ENCODE data around the gene YDJC.
"Not testable (repeated sequence)": the region's sequence is repeated elsewhere in the genome, so short reads cannot be mapped to it uniquely, and the experiment has no call there.

Gene YDJC, protein sequence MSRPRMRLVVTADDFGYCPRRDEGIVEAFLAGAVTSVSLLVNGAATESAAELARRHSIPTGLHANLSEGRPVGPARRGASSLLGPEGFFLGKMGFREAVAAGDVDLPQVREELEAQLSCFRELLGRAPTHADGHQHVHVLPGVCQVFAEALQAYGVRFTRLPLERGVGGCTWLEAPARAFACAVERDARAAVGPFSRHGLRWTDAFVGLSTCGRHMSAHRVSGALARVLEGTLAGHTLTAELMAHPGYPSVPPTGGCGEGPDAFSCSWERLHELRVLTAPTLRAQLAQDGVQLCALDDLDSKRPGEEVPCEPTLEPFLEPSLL

GRCh38 chr22:21629255-21630149 lies at the start of gene YDJC:
Gene YDJC (minus strand): TSS chr22:21630022. CDS start chr22:21630014, 8 bp downstream.
- H3K4me3 ChIP-seq (ENCODE audit: low read length) = peak within 1 kb of the TSS; percentile 81
- DNase-seq (ENCODE audit: low read depth) = peak; percentile 72
- TF ChIP-seq CTCF (conservative IDR thresholded peaks at IDR 0.05; ENCODE audit: low read depth, low read length) = peak; percentile 72

- no peak for DNase-seq (ENCODE audit: low read depth)
- no peak overlapping the region for H3K4me3 ChIP-seq (ENCODE audit: low read length)
- TF ChIP-seq CTCF (conservative IDR thresholded peaks at IDR 0.05; ENCODE audit: low read depth, low read length) = no peak
Observed at GRCh38 chr22:21679383-21679782, 49.6 kb upstream of the YDJC start.

GRCh38 chr22:21678842-21679241 lies 49.0 kb upstream of the YDJC start:
- H3K4me3 ChIP-seq (ENCODE audit: low read length); DNase-seq (ENCODE audit: low read depth): not testable (repeated sequence)

DNA sequence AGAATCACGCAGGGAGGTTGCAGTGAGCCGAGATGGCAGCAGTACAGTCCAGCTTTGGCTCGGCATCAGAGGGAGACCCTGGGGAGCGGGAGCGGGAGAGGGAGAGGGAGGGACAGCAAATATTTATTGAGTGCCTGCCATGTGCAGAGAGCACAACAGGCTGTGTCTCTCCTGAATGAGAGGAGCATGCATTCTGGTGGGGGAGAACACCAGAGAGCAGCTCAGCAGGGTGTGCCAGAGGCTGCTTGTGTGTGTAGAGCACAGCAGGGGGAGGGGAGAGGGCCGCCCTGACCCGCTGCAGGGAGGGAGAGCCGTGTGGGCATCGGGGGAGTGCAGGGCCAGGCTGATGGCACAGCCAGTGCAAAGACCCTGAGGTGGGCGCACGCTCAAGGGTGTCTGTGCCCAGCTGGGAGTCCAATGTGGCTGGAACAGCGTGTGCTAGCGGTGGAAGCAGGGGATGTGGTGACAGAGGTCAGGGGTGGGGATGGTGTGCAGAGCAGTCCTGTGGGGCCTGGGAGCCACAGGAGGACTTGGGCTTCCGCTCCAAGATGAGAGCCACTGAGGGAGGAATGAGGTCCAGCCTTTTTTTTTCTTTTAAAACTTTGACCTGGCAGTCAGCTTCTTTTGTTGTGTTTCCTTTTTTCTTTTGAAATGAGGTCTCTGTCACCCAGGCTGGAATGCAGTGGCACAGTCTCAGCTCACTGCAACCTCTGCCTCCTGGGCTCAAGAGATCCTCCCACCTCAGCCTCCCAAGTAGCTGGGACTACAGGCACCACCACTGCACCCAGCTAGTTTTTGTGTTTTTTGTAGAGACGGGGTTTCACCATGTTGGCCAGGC lies 48.0 kb upstream of the YDJC start:
- no peak for DNase-seq (ENCODE audit: low read depth)
- no peak overlapping the region for H3K4me3 ChIP-seq (ENCODE audit: low read length)

GRCh38 chr22:21674638-21675245 lies 44.9 kb upstream of the YDJC start:
- no peak for TF ChIP-seq CTCF (conservative IDR thresholded peaks at IDR 0.05; ENCODE audit: low read depth, low read length)
- H3K4me3 ChIP-seq (ENCODE audit: low read length) = no peak overlapping the region
- DNase-seq (ENCODE audit: low read depth) = no peak

More for the DNA sequence above, 48.0 kb upstream of the YDJC start:
- TF ChIP-seq CTCF (conservative IDR thresholded peaks at IDR 0.05; ENCODE audit: low read depth, low read length) = no peak

DNA sequence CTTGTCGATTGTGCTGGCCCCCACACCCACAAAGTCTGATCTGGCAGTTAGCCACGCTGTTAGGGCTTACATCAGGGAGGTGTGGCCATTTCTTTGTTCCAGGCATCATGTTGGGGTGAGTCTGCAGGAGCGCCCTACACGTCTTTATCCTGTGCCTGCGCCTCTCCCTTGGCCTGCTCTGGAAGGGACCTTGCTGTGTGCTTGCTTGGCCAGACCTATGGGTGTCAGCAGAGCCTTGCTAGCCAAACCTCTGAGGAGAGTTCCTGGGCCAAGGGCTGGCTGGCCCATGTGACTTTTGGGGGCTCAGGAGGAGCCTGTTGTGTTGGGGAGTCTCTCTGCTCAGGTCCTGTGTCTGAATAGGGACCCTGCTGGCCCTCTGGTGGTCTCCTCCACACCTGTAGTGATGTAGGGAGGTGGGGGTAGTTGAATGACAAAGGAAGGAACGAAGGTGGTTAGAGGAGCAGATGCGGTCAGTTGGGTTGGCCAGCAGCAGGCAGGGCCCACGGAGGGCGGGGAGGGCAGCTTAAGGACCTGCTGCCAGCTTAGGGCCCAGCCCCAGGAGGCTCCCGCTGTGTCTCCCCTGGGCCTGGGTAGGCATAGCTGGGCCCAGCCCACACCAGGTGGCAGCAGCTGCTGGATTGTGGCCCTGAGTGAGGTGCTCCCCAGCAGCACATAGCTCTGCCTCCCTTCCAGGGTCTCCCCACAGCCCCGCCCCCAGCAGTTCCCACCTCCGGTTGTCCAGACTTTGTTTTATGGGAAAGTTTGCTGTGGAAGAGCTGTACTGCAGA lies 43.9 kb upstream of the YDJC start:
- TF ChIP-seq CTCF (conservative IDR thresholded peaks at IDR 0.05; ENCODE audit: low read depth, low read length) = no peak
- no peak overlapping the region for H3K4me3 ChIP-seq (ENCODE audit: low read length)
- no peak for DNase-seq (ENCODE audit: low read depth)

Measured in retinal pigment epithelial cell (primary cell).